Body of pancreas (tissue), 4 donors: ENCODE measurements around the gene NUP62. TPM values are rescaled to one million over a fixed set of nuclear protein-coding genes. Genes with fewer than 3 reads are reported as not detected.

ENCODE experiments used
- ATAC-seq: fragments of 150-250 bp; one replicate; pipeline ENCODE4 v1.9.1; 2016
- DNase-seq, 4 donors: peaks; one replicate each; pipeline ENCODE4 v3.0.0-alpha.2; 2019
- H3K27ac ChIP-seq, 4 donors: fragments of 200-600 bp; sonication (generic); 1 replicate in 3 of 4; 2 replicates in 1 of 4; pipeline versions ENCODE4 v1.5.1 to v1.6.1; 2016 to 2019; ENCODE audit warnings: mild to moderate bottlenecking in 1 of 4, mixed read lengths in 1 of 4, moderate library complexity in 1 of 4
- H3K27me3 ChIP-seq, 2 donors: fragments of 200-600 bp; sonication (generic); one replicate each; pipeline ENCODE4 v1.6.0; 2016; ENCODE audit warnings: mild to moderate bottlenecking in 1 of 2
- H3K36me3 ChIP-seq, 2 donors: fragments of 200-600 bp; sonication (generic); replicated peaks in 1 of 2; 2 replicates each; pipeline ENCODE4 v1.5.1; 2016; ENCODE audit warnings: low read depth in 2 of 2; ENCODE audit not compliant: insufficient read depth in 1 of 2
- H3K4me1 ChIP-seq: fragments of 200-600 bp; sonication (generic); one replicate; pipeline ENCODE4 v1.6.0; 2016
- H3K4me3 ChIP-seq, 2 donors: fragments of 200-600 bp; sonication (generic); 1 replicate in 1 of 2; 2 replicates in 1 of 2; pipeline ENCODE4 v1.5.1; 2016 to 2019
- H3K9me3 ChIP-seq, 3 donors: fragments of 200-600 bp; sonication (generic); 1 replicate in 2 of 3; 2 replicates in 1 of 3; pipeline ENCODE4 v1.5.1; 2016
- CTCF ChIP-seq, 7 experiments: fragments of 450-650 bp in 4 of 7; fragments of 200-600 bp in 3 of 7; sonication (generic) in 3 of 7; IDR thresholded peaks; one replicate each; pipeline ENCODE4 v1.5.1; 2016 to 2019; ENCODE audit warnings: antibody characterized with exemption in 7 of 7
- POLR2A ChIP-seq, 3 donors: fragments of 450-650 bp; IDR thresholded peaks; one replicate each; pipeline ENCODE4 v1.6.1; 2016; ENCODE audit warnings: antibody characterized with exemption in 3 of 3, mild to moderate bottlenecking in 2 of 3
- WGBS, 2 donors: methylation state at CpG; one replicate each; pipeline ENCODE4 v1.1.5; 2017; 5-methylcytosine and 5-hydroxymethylcytosine counted together
- intact Hi-C: fragments of 100-400 bp; cut with DNase I; formaldehyde crosslinking; loops from one replicate; pipeline ENCODE4 v1.15.1; 2023
- total RNA-seq, 2 donors: library from RNA; depleted of rRNA; stranded (reverse); fragments of >200 nt; gene quantifications; one replicate each; pipeline ENCODE4 v1.1.0, GENCODE V29; 2016

Gene NUP62
- total RNA-seq, 2 donors from 2014 or later = 17.9 to 21.8 TPM

- H3K9me3 ChIP-seq = no peaks in the 10 kb centered on the region
- peaks cover 40% of the 10 kb centered on the region for H3K4me1 ChIP-seq
- no peaks in the 10 kb centered on the region for H3K27me3 ChIP-seq
- DNase-seq (no peak), ATAC-seq (no peak)
- H3K4me3 ChIP-seq = no peak overlapping the region
- TF ChIP-seq POLR2A (IDR thresholded peaks at IDR 0.05) (no peak), CTCF (IDR thresholded peaks at IDR 0.05) (no peak)
- no peaks in the 10 kb centered on the region for H3K36me3 ChIP-seq
- intact Hi-C loops = no loop called here
- 89 to 92% methylated on average over 9 to 11 of the region's 11 CpGs for WGBS, 2 donors
- no peak overlapping the region for H3K27ac ChIP-seq
Observed at GRCh38 chr19:49874503-49875157, 54.7 kb downstream of the NUP62 start.

GRCh38 chr19:49873834-49874233, 55.5 kb downstream of the NUP62 start:
- Histone ChIP-seq H3K4me1 (peaks cover 44% of the 10 kb centered on the region), H3K4me3 (no peak overlapping the region), H3K36me3 (no peaks in the 10 kb centered on the region), H3K9me3 (no peaks in the 10 kb centered on the region), H3K27ac (no peak overlapping the region), H3K27me3 (no peaks in the 10 kb centered on the region)
- ATAC-seq (no peak), DNase-seq (no peak)
- WGBS, 2 donors = 78 to 80% methylated on average over 6 to 10 of the region's 10 CpGs
- TF ChIP-seq POLR2A (IDR thresholded peaks at IDR 0.05) = no peak
- no peak for TF ChIP-seq CTCF (IDR thresholded peaks at IDR 0.05)
- intact Hi-C loops = no loop called here

GRCh38 chr19:49873129-49873521, 56.2 kb downstream of the NUP62 start:
- Histone ChIP-seq H3K27me3 (no peaks in the 10 kb centered on the region), H3K27ac (no peak overlapping the region), H3K4me1 (peaks cover 44% of the 10 kb centered on the region), H3K4me3 (no peak overlapping the region), H3K36me3 (no peaks in the 10 kb centered on the region), H3K9me3 (no peaks in the 10 kb centered on the region)
- no peak for TF ChIP-seq POLR2A (IDR thresholded peaks at IDR 0.05)
- no peak for TF ChIP-seq CTCF (IDR thresholded peaks at IDR 0.05)
- WGBS, 2 donors = 90% methylated on average over 4 to 15 of the region's 29 CpGs
- no peak for DNase-seq
- intact Hi-C loops = no loop called here
- ATAC-seq = no peak

- no peak for DNase-seq
- Histone ChIP-seq H3K27ac (no peak overlapping the region), H3K36me3 (no peaks in the 10 kb centered on the region), H3K4me3 (no peak overlapping the region), H3K4me1 (peaks cover 48% of the 10 kb centered on the region), H3K27me3 (no peaks in the 10 kb centered on the region), H3K9me3 (no peaks in the 10 kb centered on the region)
- TF ChIP-seq CTCF (IDR thresholded peaks at IDR 0.05) (no peak), POLR2A (IDR thresholded peaks at IDR 0.05) (no peak)
- ATAC-seq = no peak
- intact Hi-C loops = no loop called here
- 84 to 85% methylated on average over 15 to 18 of the region's 27 CpGs for WGBS, 2 donors
Observed at GRCh38 chr19:49872245-49873128, 56.8 kb downstream of the NUP62 start.
